ENCODE results near the gene WDR36.

DNA sequence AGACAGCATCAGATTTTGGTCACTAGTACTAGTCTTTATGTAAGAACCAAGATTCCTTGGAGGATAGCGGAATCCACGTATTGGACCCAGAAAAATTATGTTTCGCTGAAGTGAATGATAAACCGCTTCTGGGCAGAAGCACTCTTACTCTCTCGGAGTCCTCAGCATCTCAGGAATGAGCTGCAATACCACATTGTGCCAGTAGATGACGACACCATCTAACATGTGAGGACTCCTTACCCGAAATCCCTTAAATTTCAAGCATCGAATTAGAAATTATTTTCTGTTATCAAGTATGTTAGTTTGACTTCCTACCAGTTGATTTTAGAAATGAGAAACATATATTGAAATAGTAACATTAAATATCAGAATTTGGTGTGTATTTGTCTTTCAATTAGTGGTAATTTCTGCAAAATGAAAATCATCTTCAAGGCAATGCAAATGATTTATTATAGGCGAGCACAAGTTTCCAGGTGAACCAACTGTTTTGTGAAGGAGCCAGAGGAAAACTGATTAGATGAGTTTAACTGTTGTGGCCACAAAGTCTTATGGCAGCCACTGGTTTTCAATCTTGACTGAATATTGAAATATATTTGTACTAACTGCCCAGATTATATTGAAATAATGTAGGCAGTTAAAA, 66.1 kb downstream of the WDR36 start:
- TF ChIP-seq, protein P1, sequence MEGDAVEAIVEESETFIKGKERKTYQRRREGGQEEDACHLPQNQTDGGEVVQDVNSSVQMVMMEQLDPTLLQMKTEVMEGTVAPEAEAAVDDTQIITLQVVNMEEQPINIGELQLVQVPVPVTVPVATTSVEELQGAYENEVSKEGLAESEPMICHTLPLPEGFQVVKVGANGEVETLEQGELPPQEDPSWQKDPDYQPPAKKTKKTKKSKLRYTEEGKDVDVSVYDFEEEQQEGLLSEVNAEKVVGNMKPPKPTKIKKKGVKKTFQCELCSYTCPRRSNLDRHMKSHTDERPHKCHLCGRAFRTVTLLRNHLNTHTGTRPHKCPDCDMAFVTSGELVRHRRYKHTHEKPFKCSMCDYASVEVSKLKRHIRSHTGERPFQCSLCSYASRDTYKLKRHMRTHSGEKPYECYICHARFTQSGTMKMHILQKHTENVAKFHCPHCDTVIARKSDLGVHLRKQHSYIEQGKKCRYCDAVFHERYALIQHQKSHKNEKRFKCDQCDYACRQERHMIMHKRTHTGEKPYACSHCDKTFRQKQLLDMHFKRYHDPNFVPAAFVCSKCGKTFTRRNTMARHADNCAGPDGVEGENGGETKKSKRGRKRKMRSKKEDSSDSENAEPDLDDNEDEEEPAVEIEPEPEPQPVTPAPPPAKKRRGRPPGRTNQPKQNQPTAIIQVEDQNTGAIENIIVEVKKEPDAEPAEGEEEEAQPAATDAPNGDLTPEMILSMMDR (IDR thresholded peaks at IDR 0.05 in 4 of 5, conservative IDR thresholded peaks at IDR 0.05 in 1 of 5) = peak; percentile 72 to 93 (median 78)
- TF ChIP-seq POLR2A (IDR thresholded peaks at IDR 0.05) = no peak
